Measurements from ENCODE around the gene OCIAD2.
"Not testable (repeated sequence)": the region's sequence is repeated elsewhere in the genome, so short reads cannot be mapped to it uniquely, and the experiment has no call there.

OCIAD2 gene

DNA sequence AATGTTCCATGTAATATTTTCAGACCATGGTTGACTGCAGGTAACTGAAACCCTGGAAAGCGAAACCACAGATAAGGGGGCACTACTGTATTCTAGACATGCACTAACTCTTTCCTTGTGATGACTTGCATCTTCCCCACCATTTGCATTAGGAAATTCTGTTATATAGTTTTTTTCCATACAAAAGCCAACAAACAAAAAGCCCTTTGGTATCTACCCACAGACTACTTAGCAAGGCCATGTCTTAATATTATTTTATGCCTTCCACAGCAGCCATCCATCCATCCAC lies 52.2 kb downstream of the OCIAD2 start:
- DNase-seq (ENCODE audit: low spot score) = no peak

DNA sequence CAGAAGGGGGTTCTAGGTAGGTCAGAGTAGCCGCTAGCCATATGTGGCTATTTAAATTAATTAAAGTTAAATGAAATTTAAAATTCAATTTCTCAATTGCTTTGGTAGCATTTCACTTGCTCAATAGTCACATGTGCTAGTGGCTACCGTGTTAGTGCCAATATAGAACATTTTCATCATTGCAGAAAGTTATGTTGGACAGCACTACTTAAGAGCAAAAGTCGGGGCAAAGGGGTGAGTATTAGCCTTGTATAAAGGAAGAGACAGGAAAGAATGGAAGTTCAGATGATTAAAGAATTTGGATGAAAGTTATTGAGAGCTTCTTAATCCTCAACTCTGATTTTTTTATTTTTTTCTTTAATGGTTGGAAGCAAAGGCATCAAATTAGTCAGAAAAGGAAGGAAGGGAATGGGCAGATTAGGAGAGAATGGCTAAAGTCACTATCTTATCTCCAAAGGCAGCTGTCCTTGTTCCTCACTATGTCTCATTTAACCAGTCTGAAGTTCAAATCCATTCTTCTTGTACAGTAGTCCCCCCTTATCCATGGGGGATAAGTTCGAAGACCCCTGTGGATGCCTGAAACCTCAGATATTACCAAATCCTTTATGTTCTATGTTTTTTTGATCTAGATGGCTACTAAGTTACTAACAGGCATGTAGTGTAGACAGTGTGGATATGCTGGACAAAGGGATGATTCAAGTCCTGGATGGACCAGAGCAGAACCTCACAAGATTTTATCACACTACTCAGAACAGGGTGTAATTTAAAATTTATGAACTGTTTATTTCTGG lies 52.8 kb downstream of the OCIAD2 start:
- DNase-seq (ENCODE audit: low spot score) = no peak

DNA sequence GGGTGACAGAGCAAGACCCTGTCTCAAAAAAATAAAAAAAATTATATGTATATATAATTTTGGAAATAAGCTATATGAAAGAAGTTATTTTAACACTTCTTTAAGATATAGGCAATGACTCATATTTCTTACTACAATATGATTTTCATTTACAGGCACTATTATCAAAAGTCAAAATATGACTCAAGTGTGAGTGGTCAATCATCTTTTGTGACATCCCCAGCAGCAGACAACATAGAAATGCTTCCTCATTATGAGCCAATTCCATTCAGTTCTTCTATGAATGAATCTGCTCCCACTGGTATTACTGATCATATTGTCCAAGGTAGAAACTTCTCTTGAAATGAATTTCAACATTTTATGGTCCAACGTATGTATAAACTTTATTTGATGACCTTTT lies 54.9 kb downstream of the OCIAD2 start:
- DNase-seq (ENCODE audit: low spot score) = no peak

DNA sequence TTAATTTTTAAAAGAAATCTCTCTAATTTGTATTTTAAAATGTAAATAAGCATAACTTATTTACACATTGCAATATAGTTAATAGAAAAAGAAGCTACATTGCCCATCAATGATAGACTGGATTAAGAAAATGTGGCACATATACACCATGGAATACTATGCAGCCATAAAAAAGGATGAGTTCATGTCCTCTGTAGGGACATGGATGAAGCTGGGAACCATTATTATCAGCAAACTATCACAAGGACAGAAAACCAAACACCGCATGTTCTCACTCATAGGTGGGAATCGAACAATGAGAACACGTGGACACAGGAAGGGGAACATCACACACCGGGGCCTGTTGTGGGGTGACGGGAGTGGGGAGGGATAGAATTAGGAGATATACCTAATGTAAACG lies 57.8 kb downstream of the OCIAD2 start:
- DNase-seq (ENCODE audit: low spot score) = not testable (repeated sequence)

DNA sequence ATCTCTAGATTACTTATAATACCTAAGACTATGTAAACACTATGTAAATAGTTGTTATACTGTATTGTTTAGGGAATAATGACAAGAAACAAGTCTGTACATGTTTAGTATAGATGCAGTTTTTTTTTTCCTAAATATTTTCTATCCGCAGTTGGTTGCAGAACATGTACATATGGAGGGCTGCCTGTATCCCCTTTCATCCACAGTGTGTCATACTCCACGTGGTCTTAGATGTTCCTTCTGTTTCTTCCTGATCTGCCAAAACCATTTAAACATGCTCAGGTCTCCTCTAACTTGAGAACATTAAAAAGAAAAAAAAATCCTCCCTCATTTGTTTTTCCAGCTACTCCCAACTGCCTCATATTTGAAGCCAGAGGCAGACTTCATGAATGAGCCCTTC lies 61.7 kb downstream of the OCIAD2 start:
- no peak for DNase-seq (ENCODE audit: low spot score)

DNA sequence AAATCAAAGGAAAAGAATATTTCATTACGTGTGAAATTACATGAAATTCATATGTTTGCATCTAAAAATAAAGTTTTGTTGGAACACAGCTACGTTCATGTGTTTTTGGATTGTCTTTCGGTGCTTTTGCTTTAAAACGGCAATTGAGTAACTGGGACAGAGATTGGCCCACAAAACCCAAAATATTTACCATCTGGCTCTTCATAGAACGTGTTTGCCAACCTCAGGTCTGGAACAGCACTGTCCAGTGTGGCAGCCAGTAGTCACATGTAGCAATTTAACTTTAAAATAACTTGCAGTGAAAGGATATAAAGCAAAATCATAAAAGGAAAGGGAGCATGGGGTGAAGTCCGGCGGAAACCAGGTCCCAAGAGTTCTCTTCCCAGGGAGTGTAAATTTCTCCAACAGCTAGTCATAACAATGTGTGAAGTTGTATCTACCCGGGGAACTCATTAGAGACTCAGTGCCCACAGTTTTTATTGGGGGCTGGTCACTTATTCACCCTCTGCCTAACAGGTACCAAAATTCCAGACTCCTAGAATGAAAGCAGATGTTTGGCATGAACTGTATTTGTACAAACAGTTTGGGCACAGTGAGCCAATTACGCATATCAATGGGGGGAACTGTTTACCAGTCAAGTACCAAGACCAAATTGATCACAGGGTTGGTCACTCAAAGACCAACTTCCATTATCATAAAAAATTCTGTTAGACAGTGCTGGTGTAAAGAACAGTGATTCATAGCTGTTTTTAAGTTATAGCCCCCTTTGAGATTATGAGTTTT lies 65.3 kb downstream of the OCIAD2 start:
- no peak for DNase-seq (ENCODE audit: low spot score)

DNA sequence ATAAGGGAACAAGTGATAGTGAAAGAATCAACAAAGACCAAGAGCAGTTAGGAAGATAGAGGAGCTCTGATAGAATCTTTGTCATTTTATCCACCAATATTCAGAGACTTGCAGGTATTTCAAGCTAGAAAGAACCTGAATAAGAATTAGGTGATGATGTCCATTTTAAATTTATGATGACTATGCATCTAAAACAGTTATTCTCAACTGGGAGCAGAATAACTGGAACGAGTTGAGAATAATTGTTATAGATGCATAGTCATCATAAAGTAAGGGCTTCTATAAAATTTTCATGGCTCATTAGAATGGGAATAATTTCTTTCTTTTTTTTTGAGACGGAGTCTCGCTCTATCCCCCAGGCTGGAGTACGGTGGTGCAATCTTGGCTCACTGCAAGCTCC lies 69.9 kb downstream of the OCIAD2 start:
- no peak for DNase-seq (ENCODE audit: low spot score)
